Measurements from ENCODE around the gene MAP3K21. TPM values are rescaled to one million over a fixed set of nuclear protein-coding genes. Genes with fewer than 3 reads are reported as not detected.

MAP3K21 gene
- total and polyA plus RNA-seq, 2 of the 4 experiments (the other 2 are of a cell fraction) = 0.15 to 0.18 TPM

GRCh38 chr1:233315718-233316301 lies 11.7 kb upstream of the MAP3K21 start:
- Histone ChIP-seq H3K27me3 (ENCODE audit: control insufficient read depth, insufficient read depth, low read length) (peaks cover 4% of the 10 kb centered on the region), H3K9me3 (ENCODE audit: control insufficient read depth, insufficient read depth, low read length) (no peaks in the 10 kb centered on the region), H2BK5ac (ENCODE audit: low read depth, low read length, poor library complexity, severe bottlenecking) (no peak overlapping the region), H2AFZ (replicated peaks; ENCODE audit: low read length, poor library complexity) (no peak overlapping the region), H3K23ac (ENCODE audit: low read depth, low read length) (no peak overlapping the region), H2AK5ac (ENCODE audit: low read depth, low read length) (no peak overlapping the region), H4K91ac (ENCODE audit: insufficient read depth, low read depth, low read length) (no peak overlapping the region), H2BK15ac (ENCODE audit: low read depth, low read length) (no peak overlapping the region), H2AK9ac (replicated peaks; ENCODE audit: low read depth, low read length, poor library complexity) (no peak overlapping the region), H3K14ac (replicated peaks; ENCODE audit: low read depth, low read length) (no peak overlapping the region), H3K36me3 (ENCODE audit: control insufficient read depth, insufficient read depth, low read length) (no peaks in the 10 kb centered on the region), H3K4me2 (ENCODE audit: low read depth, low read length) (no peak overlapping the region), H3K9ac (ENCODE audit: low read depth, low read length) (no peak overlapping the region), H3K18ac (ENCODE audit: low read depth, low read length) (no peak overlapping the region), H3K79me1 (ENCODE audit: low read depth in 1 of 2, low read length in 2 of 2) (no peaks in the 10 kb centered on the region), H2BK120ac (ENCODE audit: low read depth, low read length) (no peak overlapping the region), H3K27ac (ENCODE audit: insufficient read depth, low read length) (no peak overlapping the region), H3K4me1 (ENCODE audit: control insufficient read depth, insufficient read depth, low read length) (no peaks in the 10 kb centered on the region), H4K8ac (ENCODE audit: low read depth in 2 of 2, low read length in 2 of 2) (no peak overlapping the region), H3K9me1 (ENCODE audit: insufficient read depth, low read length) (no peaks in the 10 kb centered on the region), H3K4me3 (ENCODE audit: insufficient read depth, low read depth, low read length) (no peak overlapping the region), H3K4ac (ENCODE audit: low read depth, low read length) (no peak overlapping the region), H2BK20ac (ENCODE audit: low read depth, low read length) (no peak overlapping the region), H4K5ac (ENCODE audit: low read depth, low read length) (no peak overlapping the region), H4K20me1 (ENCODE audit: insufficient read depth, low read length) (no peaks in the 10 kb centered on the region), H3K56ac (ENCODE audit: extremely low read depth, insufficient read depth, low read length) (no peak overlapping the region)
- no peak for DNase-seq
- TF ChIP-seq USF2 (IDR thresholded peaks at IDR 0.05; ENCODE audit: low read depth, low read length) = no peak
- TF ChIP-seq RAD21 (IDR thresholded peaks at IDR 0.05; ENCODE audit: low read length) = no peak
- no peak for TF ChIP-seq FOS (IDR thresholded peaks at IDR 0.05; ENCODE audit: low read depth, low read length)
- no peak for TF ChIP-seq POLR2A (IDR thresholded peaks at IDR 0.05; ENCODE audit: low read depth, low read length)
- TF ChIP-seq MAFK (IDR thresholded peaks at IDR 0.05; ENCODE audit: low read depth, low read length) = no peak
- TF ChIP-seq RCOR1 (IDR thresholded peaks at IDR 0.05; ENCODE audit: insufficient replicate concordance, low read length) = no peak
- no CpG with 5 or more reads among the region's 1 CpG for WGBS, 2 experiments (ENCODE audit: extremely low coverage in 2 of 2, insufficient read length in 1 of 2)
- ChIA-PET CTCF (interaction anchor here (0.6 to 3.2 kb wide), 4 partner anchors 10 to 1494 kb away, joined by 3 to 11 read pairs (median 4); no protein-coding TSS in a partner anchor), POLR2A (ENCODE audit: unreplicated experiment) (interaction anchor here (0.5 kb wide), 1 partner anchor 107 kb away, joined by 4 read pairs; no protein-coding TSS in a partner anchor)
- ATAC-seq (ENCODE audit: low read depth) = no peak
- intact Hi-C loops (cut with micrococcal nuclease) = no loop called here
- BruUV-seq (replicated peaks) = no TSS peak
- in situ Hi-C loops (cut with MboI; ENCODE audit: low sequenced_read_pairs) = no loop called here
- dilution Hi-C loops (cut with HindIII; ENCODE audit: low sequenced_read_pairs, unreplicated experiment) = no loop called here
